Cardiac fibroblast (primary cell): ENCODE measurements around the gene AKAP6.

Experiments used
- DNase-seq, 2 donors: peaks; one replicate each; pipeline versions ENCODE4 v3.0.0 to v3.0.0-alpha.2; 2010; ENCODE audit warnings: low read depth in 2 of 2
- H3K4me3 ChIP-seq, 2 donors: replicated peaks in 1 of 2; 1 replicate in 1 of 2; 2 replicates in 1 of 2; pipeline ENCODE4 v1.5.1; 2011; ENCODE audit warnings: low read depth in 2 of 2, low read length in 2 of 2, mild to moderate bottlenecking in 2 of 2, moderate library complexity in 1 of 2
- TF ChIP-seq, protein P1 (sequence below): IDR thresholded peaks from one replicate; pipeline ENCODE4 v1.5.1; 2011; ENCODE audit warnings: low read depth, mild to moderate bottlenecking, low read length, inconsistent platforms

The AKAP6 gene

DNA sequence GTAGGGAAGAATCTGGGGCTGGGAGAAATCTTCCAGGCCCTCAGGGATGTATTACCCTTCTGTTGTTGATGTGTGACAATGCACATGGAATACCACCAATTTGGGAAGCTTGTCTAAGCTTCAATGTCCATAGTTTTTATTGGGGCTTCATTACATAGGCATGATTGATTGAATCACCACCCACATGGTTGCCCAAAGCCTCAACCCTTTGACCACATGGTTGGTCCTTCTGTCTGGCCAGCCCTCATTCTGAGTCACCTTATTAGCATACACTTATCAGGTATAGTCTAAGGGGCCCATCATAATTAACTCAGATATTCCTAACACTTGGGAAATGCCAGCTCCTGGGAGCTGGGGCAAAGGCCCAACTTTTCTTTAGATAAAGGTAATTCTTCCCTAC, 93.3 kb downstream of the AKAP6 start:
- TF ChIP-seq, protein P1, sequence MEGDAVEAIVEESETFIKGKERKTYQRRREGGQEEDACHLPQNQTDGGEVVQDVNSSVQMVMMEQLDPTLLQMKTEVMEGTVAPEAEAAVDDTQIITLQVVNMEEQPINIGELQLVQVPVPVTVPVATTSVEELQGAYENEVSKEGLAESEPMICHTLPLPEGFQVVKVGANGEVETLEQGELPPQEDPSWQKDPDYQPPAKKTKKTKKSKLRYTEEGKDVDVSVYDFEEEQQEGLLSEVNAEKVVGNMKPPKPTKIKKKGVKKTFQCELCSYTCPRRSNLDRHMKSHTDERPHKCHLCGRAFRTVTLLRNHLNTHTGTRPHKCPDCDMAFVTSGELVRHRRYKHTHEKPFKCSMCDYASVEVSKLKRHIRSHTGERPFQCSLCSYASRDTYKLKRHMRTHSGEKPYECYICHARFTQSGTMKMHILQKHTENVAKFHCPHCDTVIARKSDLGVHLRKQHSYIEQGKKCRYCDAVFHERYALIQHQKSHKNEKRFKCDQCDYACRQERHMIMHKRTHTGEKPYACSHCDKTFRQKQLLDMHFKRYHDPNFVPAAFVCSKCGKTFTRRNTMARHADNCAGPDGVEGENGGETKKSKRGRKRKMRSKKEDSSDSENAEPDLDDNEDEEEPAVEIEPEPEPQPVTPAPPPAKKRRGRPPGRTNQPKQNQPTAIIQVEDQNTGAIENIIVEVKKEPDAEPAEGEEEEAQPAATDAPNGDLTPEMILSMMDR = no peak

GRCh38 chr14:32426028-32426427, 96.9 kb downstream of the AKAP6 start:
- TF ChIP-seq, protein P1 = no peak
- H3K4me3 ChIP-seq = no peak overlapping the region
- DNase-seq = no peak

More for the DNA sequence above, 93.3 kb downstream of the AKAP6 start:
- DNase-seq = no peak
- H3K4me3 ChIP-seq = no peak overlapping the region

- H3K4me3 ChIP-seq = no peak overlapping the region
- TF ChIP-seq, protein P1 = no peak
- DNase-seq = no peak
Observed at GRCh38 chr14:32426586-32427388, 97.7 kb downstream of the AKAP6 start.

- no peak overlapping the region for H3K4me3 ChIP-seq
- TF ChIP-seq, protein P1 = no peak
- DNase-seq = no peak
Observed at GRCh38 chr14:32427726-32428528, 98.8 kb downstream of the AKAP6 start.

DNA sequence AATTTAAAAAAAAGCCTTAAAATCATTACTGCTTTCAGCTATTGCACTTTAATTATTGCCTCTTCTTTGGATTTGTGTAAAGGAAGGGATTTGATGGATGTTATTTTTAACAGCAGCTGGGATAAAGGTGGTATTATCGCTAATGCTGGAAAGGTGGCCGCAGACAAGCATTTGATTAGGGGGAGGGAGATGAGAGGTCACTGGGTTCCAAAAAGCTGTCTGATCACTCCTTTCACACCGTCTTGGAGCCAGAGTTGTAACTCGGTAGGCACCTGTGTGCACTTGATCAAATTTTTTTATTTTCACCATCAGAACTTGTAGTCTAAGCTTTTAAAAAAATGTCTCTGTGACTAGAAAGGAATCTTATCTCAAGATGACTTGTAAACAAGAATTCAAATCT, 99.8 kb downstream of the AKAP6 start:
- DNase-seq = no peak
- TF ChIP-seq, protein P1 = no peak
- no peak overlapping the region for H3K4me3 ChIP-seq

- TF ChIP-seq, protein P1 = no peak
- no peak overlapping the region for H3K4me3 ChIP-seq
- peak; percentile 23 to 88 for DNase-seq
Observed at GRCh38 chr14:32430326-32430725, 101.2 kb downstream of the AKAP6 start.
